GM12872 (cell line): ENCODE measurements around the gene ZNF777.

Experiments used
- TF ChIP-seq, protein P1 (sequence below): IDR thresholded peaks from 3 replicates; pipeline ENCODE4 v1.5.1; 2011; ENCODE audit warnings: low read depth, mild to moderate bottlenecking, low read length, moderate library complexity; ENCODE audit not compliant: insufficient read depth

The ZNF777 gene

DNA sequence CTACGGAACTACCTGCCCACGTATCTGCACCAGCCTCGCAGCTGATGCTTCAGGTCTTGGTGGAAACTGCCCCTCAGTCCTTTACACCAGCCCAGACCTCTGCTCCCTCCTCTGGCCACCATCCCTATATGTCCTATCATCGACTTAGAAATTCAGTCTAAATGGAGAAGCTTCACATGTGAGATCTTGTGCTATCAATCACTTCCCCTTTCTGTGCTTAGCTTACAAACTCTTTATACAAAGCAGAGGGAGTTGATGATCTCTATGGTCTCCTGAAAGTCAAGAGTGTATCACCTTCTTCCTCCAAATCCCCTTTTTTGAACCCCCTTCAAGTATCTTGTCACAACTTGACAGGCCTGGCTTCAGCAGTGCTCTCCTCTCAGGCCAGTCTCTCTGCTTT lies 30.7 kb downstream of the ZNF777 start:
- TF ChIP-seq, protein P1, sequence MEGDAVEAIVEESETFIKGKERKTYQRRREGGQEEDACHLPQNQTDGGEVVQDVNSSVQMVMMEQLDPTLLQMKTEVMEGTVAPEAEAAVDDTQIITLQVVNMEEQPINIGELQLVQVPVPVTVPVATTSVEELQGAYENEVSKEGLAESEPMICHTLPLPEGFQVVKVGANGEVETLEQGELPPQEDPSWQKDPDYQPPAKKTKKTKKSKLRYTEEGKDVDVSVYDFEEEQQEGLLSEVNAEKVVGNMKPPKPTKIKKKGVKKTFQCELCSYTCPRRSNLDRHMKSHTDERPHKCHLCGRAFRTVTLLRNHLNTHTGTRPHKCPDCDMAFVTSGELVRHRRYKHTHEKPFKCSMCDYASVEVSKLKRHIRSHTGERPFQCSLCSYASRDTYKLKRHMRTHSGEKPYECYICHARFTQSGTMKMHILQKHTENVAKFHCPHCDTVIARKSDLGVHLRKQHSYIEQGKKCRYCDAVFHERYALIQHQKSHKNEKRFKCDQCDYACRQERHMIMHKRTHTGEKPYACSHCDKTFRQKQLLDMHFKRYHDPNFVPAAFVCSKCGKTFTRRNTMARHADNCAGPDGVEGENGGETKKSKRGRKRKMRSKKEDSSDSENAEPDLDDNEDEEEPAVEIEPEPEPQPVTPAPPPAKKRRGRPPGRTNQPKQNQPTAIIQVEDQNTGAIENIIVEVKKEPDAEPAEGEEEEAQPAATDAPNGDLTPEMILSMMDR = no peak

DNA sequence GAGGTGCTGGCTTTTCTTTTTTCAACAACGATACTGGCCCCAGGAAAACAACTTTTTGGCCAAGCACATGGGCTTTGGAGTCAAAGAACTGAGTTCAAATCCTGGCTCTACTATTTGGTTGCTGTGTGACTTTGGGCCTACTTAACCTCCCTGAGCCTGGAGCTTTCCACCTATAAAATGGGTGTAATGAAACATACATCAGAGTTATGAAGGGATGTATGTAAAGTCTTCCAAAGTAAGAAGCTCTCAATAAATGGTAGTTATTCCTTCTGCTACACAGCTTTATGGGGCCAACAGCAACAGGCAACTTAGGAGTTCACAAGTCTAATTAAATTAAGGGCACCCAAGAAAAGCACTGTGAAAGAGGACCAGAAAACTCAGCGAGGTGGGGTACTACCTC lies 33.0 kb downstream of the ZNF777 start:
- TF ChIP-seq, protein P1 = no peak

DNA sequence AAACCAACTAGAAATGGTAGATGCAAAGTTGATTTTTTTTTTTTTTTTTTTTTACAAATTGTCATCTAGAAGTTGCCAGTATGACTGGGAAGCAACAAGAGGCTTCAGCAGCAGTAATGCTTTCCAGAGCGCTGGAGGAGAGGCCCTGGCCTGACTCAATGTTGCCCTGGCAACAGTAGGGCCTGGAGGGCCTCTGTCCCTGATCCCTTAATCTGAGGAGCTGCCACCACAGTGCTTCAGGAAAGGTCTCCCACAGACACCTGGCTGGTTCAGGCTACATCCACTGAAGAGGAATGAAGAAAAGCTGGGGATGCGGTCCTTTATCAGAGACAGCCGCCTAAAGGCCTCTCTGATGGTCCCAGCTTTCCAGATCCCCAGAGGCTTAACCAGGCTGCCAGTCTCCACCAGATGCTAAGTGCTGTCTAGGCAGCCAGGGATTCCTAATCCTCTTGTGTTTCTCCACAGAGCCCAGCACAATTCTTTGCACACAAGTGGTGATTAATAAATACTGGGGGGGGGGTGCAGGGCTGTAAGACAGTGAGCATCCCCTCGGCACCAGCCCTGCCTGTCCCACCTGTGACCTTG lies 33.7 kb downstream of the ZNF777 start:
- TF ChIP-seq, protein P1 = no peak

DNA sequence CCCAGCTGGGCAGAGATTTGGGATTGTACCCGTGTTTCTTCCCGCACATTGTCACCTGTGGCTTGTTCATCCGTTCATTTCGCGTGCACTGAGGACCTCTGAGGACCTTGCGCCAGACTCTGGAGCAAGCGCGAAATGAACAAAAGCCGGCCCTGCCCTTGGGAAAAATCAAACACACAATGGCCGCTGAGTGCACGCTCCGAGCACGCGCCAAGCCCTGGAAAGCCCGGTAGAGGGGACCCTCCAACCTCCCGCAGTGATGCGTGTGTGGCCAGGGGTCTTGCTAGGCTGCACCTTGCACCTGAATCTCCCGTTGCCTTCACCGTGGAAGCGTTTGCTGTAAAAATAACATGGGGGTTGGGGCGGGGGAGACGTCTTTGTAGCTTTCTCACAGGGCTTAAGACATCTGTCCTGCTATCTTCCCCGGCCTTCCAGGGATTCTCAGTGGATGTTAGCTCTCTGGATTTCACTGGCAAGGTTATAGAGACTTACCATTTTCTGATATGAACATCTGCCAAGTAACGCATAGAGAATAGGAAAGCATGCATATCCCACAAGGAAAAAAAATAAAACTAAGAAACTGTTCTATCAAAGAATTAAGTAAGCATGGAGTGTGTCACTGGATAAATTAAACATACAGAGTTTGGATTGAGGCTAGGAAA lies 37.3 kb downstream of the ZNF777 start:
- TF ChIP-seq, protein P1 = no peak

DNA sequence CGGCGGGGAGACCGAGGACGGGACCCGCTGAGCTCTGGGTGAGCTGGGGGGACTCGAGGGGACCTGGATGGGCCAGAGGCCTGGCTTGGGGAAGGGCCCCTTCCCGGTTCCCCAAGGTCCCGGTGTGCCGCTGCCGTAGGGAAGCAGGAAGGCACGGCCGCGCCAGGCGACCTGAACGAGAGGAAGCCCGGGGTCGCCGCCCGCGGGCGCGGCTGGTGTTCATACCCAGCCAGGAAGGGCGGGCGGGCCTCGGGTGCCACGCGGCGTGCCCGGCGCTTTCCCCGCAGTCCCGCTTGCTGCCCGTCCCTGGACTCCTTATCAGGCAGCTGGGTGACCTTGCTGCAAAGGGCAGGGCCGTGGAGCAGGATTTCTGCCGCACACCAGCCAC lies 38.0 kb downstream of the ZNF777 start:
- TF ChIP-seq, protein P1 = no peak

DNA sequence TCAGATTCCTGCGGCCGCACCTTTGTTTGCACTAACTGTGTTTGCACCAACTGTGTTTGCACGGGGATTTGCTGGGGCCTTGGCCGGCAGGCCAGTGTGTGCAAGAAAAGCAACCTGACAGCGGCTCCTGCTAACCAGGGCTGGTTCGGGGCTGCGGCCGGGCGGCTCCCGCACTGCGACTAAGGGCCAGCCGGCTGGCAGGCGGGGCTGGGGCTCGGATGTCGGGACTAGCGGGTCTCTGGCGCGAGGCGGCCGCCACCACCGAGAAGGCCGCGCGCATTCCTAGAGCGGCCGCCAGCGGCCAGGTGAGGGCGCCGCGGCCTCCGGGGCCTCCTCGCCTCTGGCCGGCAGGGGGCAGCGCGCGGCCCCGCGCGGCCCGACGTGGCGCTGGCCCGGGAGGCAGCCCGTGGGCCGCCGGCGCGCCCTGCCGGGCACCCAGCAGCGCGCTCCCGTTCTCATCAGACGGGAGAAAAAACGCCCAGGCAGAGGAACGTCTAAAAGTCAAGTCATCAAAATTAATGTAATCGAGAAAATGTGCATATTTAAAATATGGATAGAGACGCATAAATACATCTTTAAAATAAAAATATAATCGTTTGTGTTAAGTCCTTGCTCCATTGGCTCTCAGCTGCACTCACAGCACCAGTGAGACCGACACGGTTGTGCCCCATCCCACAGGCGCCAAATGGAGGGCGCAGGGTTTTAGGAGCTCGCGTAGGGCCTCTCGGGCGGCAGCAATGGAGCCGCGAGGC lies 38.5 kb downstream of the ZNF777 start:
- TF ChIP-seq, protein P1 = peak; percentile 54; the same call in 1 of the 3 replicates

DNA sequence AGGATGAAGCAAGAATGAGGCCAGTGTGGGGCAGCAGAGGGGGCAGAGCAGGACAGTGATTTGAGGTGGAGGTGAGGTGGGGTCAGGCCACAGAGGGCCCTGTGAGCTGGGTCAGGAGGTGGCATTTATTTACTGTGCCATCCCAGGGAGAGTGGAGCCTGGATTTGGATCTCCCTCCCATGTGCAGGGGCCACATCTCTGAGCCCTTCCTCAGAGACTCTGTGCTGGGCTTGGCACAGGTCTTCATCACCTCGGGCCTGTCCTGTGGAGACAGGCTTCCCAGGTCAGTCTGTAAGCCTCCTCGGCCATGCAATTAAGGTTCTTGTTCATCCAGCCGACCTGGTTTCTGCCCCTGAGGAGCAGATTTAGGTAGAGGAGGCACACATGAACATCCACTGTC lies 40.9 kb downstream of the ZNF777 start:
- TF ChIP-seq, protein P1 = no peak
